ENCODE data around the gene PIAS4.

GRCh38 chr19:4023600-4024398, 16.3 kb downstream of the PIAS4 start:
- no peak for TF ChIP-seq CTCF (IDR thresholded peaks at IDR 0.05; ENCODE audit: insufficient read depth, low read length, poor library complexity, severe bottlenecking)
- TF ChIP-seq EZH2phosphoT487 (conservative IDR thresholded peaks at IDR 0.05; ENCODE audit: low read length) = no peak

All from SU-DHL-6 (cell line).